ENCODE measurements around the gene SQSTM1.

The SQSTM1 gene

GRCh38 chr5:179874536-179875292 is 54.0 kb downstream of the SQSTM1 start:
- no peak for DNase-seq

- DNase-seq = no peak
Measured at GRCh38 chr5:179875741-179876609, 55.3 kb downstream of the SQSTM1 start.

- no peak for DNase-seq
Measured at GRCh38 chr5:179876610-179876952, 55.9 kb downstream of the SQSTM1 start.

- no peak for DNase-seq
Measured at GRCh38 chr5:179878222-179879002, 57.7 kb downstream of the SQSTM1 start.

- no peak for DNase-seq
Measured at GRCh38 chr5:179879003-179879689, 58.4 kb downstream of the SQSTM1 start.

GRCh38 chr5:179879690-179880010 is 58.9 kb downstream of the SQSTM1 start:
- no peak for DNase-seq

GRCh38 chr5:179880066-179880650 is 59.5 kb downstream of the SQSTM1 start:
- DNase-seq = no peak

- no peak for DNase-seq
Measured at GRCh38 chr5:179880848-179881590, 60.3 kb downstream of the SQSTM1 start.

- DNase-seq = no peak
Measured at GRCh38 chr5:179882338-179882737, 61.6 kb downstream of the SQSTM1 start.

GRCh38 chr5:179883163-179883562 is 62.5 kb downstream of the SQSTM1 start:
- no peak for DNase-seq

- DNase-seq = no peak
Measured at GRCh38 chr5:179885491-179886090, 64.9 kb downstream of the SQSTM1 start.

GRCh38 chr5:179886190-179886911 is 65.6 kb downstream of the SQSTM1 start:
- DNase-seq = no peak

GRCh38 chr5:179887095-179887494 is 66.4 kb downstream of the SQSTM1 start:
- DNase-seq = no peak
